ENCODE data around the gene ZNF134. TPM values are rescaled to one million over a fixed set of nuclear protein-coding genes. Genes with fewer than 3 reads are reported as not detected.

The ZNF134 gene
- polyA plus RNA-seq, 1 donor from 2014 or later = 40.7 TPM

DNA sequence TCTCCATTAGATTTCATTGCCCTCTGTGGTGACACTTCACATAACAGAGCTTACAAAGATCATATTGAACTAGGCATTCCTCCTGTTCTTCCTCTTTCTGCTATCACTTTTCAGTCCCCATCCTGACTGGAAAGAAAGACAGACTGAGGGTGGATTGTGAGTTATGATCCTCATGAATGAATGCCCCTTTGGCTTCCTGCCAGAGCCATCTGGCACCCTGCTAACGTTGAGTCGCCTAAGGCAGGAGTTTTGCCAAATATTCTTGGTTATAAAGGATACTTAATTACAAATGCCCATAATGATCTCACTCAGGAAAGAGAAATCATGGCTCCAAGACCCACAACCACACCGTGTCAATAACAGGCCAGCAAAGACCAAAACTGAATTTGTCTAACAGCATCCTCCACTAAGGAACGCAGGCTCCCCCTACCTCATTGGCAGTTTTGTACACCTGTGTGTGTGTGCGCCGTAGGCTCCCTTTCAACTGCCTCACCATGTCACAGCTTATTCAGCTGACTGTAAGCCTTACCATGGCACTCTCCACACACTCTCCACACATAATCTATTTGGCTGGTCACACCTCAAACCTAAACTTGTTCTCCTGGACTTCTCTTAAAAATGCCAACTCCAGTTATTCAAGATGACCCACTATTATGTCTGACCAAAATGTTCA is 34.4 kb downstream of the ZNF134 start:
- TF ChIP-seq SMC3 (conservative IDR thresholded peaks at IDR 0.05; ENCODE audit: poor library complexity) (no peak), RAD21 (conservative IDR thresholded peaks at IDR 0.05) (no peak), EP300 (conservative IDR thresholded peaks at IDR 0.05; ENCODE audit: poor library complexity, severe bottlenecking) (no peak), TAF1 (IDR thresholded peaks at IDR 0.05; ENCODE audit: low read depth) (no peak), EZH2 (IDR thresholded peaks at IDR 0.05; ENCODE audit: borderline replicate concordance, insufficient read depth, low read length, poor library complexity, severe bottlenecking) (no peak), POLR2AphosphoS5 (IDR thresholded peaks at IDR 0.05) (no peak), MXI1 (conservative IDR thresholded peaks at IDR 0.05; ENCODE audit: poor library complexity, severe bottlenecking) (no peak)
- TF ChIP-seq, protein P1, sequence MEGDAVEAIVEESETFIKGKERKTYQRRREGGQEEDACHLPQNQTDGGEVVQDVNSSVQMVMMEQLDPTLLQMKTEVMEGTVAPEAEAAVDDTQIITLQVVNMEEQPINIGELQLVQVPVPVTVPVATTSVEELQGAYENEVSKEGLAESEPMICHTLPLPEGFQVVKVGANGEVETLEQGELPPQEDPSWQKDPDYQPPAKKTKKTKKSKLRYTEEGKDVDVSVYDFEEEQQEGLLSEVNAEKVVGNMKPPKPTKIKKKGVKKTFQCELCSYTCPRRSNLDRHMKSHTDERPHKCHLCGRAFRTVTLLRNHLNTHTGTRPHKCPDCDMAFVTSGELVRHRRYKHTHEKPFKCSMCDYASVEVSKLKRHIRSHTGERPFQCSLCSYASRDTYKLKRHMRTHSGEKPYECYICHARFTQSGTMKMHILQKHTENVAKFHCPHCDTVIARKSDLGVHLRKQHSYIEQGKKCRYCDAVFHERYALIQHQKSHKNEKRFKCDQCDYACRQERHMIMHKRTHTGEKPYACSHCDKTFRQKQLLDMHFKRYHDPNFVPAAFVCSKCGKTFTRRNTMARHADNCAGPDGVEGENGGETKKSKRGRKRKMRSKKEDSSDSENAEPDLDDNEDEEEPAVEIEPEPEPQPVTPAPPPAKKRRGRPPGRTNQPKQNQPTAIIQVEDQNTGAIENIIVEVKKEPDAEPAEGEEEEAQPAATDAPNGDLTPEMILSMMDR (IDR thresholded peaks at IDR 0.05; ENCODE audit: poor library complexity, severe bottlenecking) = no peak
- TF ChIP-seq, protein P2, sequence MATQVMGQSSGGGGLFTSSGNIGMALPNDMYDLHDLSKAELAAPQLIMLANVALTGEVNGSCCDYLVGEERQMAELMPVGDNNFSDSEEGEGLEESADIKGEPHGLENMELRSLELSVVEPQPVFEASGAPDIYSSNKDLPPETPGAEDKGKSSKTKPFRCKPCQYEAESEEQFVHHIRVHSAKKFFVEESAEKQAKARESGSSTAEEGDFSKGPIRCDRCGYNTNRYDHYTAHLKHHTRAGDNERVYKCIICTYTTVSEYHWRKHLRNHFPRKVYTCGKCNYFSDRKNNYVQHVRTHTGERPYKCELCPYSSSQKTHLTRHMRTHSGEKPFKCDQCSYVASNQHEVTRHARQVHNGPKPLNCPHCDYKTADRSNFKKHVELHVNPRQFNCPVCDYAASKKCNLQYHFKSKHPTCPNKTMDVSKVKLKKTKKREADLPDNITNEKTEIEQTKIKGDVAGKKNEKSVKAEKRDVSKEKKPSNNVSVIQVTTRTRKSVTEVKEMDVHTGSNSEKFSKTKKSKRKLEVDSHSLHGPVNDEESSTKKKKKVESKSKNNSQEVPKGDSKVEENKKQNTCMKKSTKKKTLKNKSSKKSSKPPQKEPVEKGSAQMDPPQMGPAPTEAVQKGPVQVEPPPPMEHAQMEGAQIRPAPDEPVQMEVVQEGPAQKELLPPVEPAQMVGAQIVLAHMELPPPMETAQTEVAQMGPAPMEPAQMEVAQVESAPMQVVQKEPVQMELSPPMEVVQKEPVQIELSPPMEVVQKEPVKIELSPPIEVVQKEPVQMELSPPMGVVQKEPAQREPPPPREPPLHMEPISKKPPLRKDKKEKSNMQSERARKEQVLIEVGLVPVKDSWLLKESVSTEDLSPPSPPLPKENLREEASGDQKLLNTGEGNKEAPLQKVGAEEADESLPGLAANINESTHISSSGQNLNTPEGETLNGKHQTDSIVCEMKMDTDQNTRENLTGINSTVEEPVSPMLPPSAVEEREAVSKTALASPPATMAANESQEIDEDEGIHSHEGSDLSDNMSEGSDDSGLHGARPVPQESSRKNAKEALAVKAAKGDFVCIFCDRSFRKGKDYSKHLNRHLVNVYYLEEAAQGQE (IDR thresholded peaks at IDR 0.05; ENCODE audit: borderline replicate concordance) = no peak
- Histone ChIP-seq H3K27ac (ENCODE audit: low read length) (no peak overlapping the region), H3K9me2 (ENCODE audit: insufficient read depth, low read length) (no peaks in the 10 kb centered on the region), H3K9me3 (ENCODE audit: low read length) (no peaks in the 10 kb centered on the region), H3K36me3 (ENCODE audit: insufficient read depth, low read length) (peaks cover 4% of the 10 kb centered on the region), H4K20me1 (ENCODE audit: insufficient read depth) (no peaks in the 10 kb centered on the region), H3F3A (ENCODE audit: insufficient read depth, low read length, poor library complexity, severe bottlenecking) (no peaks in the 10 kb centered on the region), H3K9ac (ENCODE audit: low read length) (no peak overlapping the region), H3K27me3 (ENCODE audit: insufficient read depth, low read depth, low read length) (no peaks in the 10 kb centered on the region), H3K79me2 (replicated peaks; ENCODE audit: insufficient read depth, low read length) (no peaks in the 10 kb centered on the region), H3K4me2 (ENCODE audit: low read length) (no peak overlapping the region), H2AFZ (ENCODE audit: low read depth, low read length) (no peak overlapping the region), H3K4me3 (ENCODE audit: low read length) (no peak overlapping the region)

DNA sequence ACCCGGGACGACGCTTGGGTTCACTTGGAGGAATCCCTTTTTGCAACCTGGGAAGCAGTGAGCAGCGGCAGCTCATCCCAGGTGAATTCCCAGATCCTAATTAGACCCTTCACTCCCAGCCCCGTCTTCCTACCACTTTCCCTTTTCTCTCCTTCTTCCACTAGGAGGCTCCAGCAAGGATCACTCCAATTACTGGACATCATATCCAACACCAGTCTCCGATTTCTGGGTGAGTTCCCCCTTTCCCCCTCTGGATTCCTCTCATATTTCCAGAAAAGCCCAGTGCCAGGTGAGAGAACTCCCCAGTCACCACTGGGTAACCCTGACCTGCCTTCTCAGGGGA is 37.6 kb downstream of the ZNF134 start:
- H3K4me3 ChIP-seq (ENCODE audit: low read length) = no peak overlapping the region
- H3K4me2 ChIP-seq (ENCODE audit: low read length) = no peak overlapping the region
- H3K9ac ChIP-seq (ENCODE audit: low read length) = no peak overlapping the region
- no peaks in the 10 kb centered on the region for H3K9me3 ChIP-seq (ENCODE audit: low read length)
- no peaks in the 10 kb centered on the region for H3K36me3 ChIP-seq (ENCODE audit: insufficient read depth, low read length)
- H4K20me1 ChIP-seq (ENCODE audit: insufficient read depth) = no peaks in the 10 kb centered on the region
- H3F3A ChIP-seq (ENCODE audit: insufficient read depth, low read length, poor library complexity, severe bottlenecking) = no peaks in the 10 kb centered on the region
- H3K79me2 ChIP-seq (replicated peaks; ENCODE audit: insufficient read depth, low read length) = no peaks in the 10 kb centered on the region
- no peaks in the 10 kb centered on the region for H3K27me3 ChIP-seq (ENCODE audit: insufficient read depth, low read depth, low read length)
- H2AFZ ChIP-seq (ENCODE audit: low read depth, low read length) = no peak overlapping the region
- no peak overlapping the region for H3K27ac ChIP-seq (ENCODE audit: low read length)
- TF ChIP-seq RAD21 (conservative IDR thresholded peaks at IDR 0.05) (no peak), SMC3 (conservative IDR thresholded peaks at IDR 0.05; ENCODE audit: poor library complexity) (no peak)
- H3K9me2 ChIP-seq (ENCODE audit: insufficient read depth, low read length) = no peaks in the 10 kb centered on the region
